ENCODE data around the gene CDKAL1. TPM values are rescaled to one million over a fixed set of nuclear protein-coding genes. Genes with fewer than 3 reads are reported as not detected.

Gene CDKAL1
- total and polyA plus RNA-seq, 10 of the 15 experiments (the other 5 are each of a cell fraction or from before 2014, with no cell fraction given) = 10.7 to 26.9 (median 17.3) TPM

- TF ChIP-seq YY1 (IDR thresholded peaks at IDR 0.05; ENCODE audit: low read depth, low read length) = 0 out of 2 replicates have a peak, but pooled peaks have one; percentile 11
- TF ChIP-seq ZSCAN29 (IDR thresholded peaks at IDR 0.05) = no peak
- TF ChIP-seq BRCA1 (IDR thresholded peaks at IDR 0.05; ENCODE audit: low read depth, low read length) = no peak; the same call in 1 of the 2 replicates
- peak; percentile 97 for TF ChIP-seq MLLT1 (IDR thresholded peaks at IDR 0.05)
- no peak for TF ChIP-seq RAD21 (IDR thresholded peaks at IDR 0.05; ENCODE audit: insufficient read depth, low read depth, low read length)
- TF ChIP-seq BCLAF1 (IDR thresholded peaks at IDR 0.05) = no peak
- no peak for TF ChIP-seq CUX1 (IDR thresholded peaks at IDR 0.05; ENCODE audit: insufficient replicate concordance, low read depth, low read length)
- TF ChIP-seq ZBTB33 (IDR thresholded peaks at IDR 0.05) = no peak
- no peak for TF ChIP-seq SREBF2 (IDR thresholded peaks at IDR 0.05; ENCODE audit: low read length)
- 0 out of 2 replicates have a peak, but pooled peaks have one; percentile 11 for TF ChIP-seq GABPA (IDR thresholded peaks at IDR 0.05; ENCODE audit: low read depth)
- no peak for TF ChIP-seq ELK1 (IDR thresholded peaks at IDR 0.05; ENCODE audit: low read depth, low read length)
- peak; percentile 85; the same call in 1 of the 2 replicates for TF ChIP-seq FOXM1 (IDR thresholded peaks at IDR 0.05; ENCODE audit: low read depth, low read length)
- TF ChIP-seq NBN (IDR thresholded peaks at IDR 0.05) = peak; percentile 96
- TF ChIP-seq ZNF274 (IDR thresholded peaks at IDR 0.05; ENCODE audit: insufficient read depth, insufficient read length) = no peak
- TF ChIP-seq JUND (IDR thresholded peaks at IDR 0.05; ENCODE audit: low read depth, low read length) = no peak
- TF ChIP-seq CHD4 (IDR thresholded peaks at IDR 0.05) = no peak
- TF ChIP-seq ZBED1 (IDR thresholded peaks at IDR 0.05; ENCODE audit: borderline replicate concordance) = peak; percentile 41; the same call in 1 of the 2 replicates
These were observed 174.3 kb downstream of the CDKAL1 start (continued) for GRCh38 chr6:20708367-20709124.
